Measurements from ENCODE around the gene PCK1.
A peak's percentile ranks its signal among the peaks of the same experiment; 100 is the strongest.

Gene PCK1

DNA sequence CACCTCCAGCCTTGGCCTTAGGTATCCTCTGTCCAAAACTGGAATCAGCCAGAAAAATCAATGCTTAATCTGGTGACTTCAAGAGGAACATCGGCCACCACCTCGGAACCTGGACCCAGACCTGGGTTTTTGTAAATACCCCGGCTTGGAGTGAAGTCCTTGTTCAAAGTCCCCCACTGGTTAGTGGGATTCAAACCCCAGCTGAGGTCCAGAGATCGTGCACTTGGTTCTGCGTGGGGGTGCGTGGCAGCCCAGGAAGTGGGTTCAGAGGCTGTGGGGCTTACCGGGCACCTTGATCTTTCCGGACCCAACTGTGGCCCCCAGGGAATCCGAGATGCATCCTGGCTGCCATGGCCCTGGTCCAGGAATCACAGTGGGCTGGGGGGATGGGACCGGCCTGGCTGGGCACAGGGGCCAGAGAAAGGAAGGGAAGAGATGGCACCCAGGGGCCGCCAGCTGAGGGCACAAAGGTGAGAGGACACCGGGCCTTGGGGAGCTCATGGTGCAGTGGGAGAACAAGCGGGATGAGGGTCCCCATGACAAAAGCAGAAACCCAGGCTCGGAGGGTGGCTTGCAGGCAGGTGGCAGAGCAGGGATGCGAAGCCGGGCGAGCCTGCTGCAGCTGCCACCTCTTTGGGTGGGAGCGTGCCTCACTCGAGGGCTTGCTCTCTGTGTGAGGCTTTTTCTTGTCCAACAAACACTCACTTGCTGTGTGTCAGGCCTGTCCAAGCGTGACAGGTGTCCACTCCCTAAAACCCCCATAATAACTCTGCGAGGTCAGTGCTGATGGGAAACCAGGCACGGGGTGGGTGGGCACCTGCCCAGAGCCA lies 31.6 kb downstream of the PCK1 start:
- no peaks in the 10 kb centered on the region for H3K9me3 ChIP-seq (ENCODE audit: insufficient read depth, low read length)
- H3K27ac ChIP-seq (ENCODE audit: low read length) = no peak overlapping the region
- H3K9ac ChIP-seq (ENCODE audit: low read length) = no peak overlapping the region
- H3K36me3 ChIP-seq (replicated peaks; ENCODE audit: low read depth, low read length) = no peaks in the 10 kb centered on the region
- H3K79me2 ChIP-seq (ENCODE audit: low read length) = no peaks in the 10 kb centered on the region
- no peak overlapping the region for H2AFZ ChIP-seq (ENCODE audit: low read depth, low read length)
- TF ChIP-seq CTCF (IDR thresholded peaks at IDR 0.05; ENCODE audit: low read depth, low read length) (no peak), EZH2phosphoT487 (IDR thresholded peaks at IDR 0.05; ENCODE audit: low read depth) (no peak)
- H3K4me1 ChIP-seq (ENCODE audit: low read length) = peaks cover 31% of the 10 kb centered on the region
- peaks cover 66% of the 10 kb centered on the region for H3K27me3 ChIP-seq (ENCODE audit: low read depth, low read length)
- peaks cover 3% of the 10 kb centered on the region; the same call in 1 of the 2 replicates for H4K20me1 ChIP-seq (ENCODE audit: insufficient read depth, low read length)
- H3K4me2 ChIP-seq (ENCODE audit: low read length) = no peak overlapping the region
- H3K4me3 ChIP-seq (ENCODE audit: low read length) = no peak overlapping the region

- Histone ChIP-seq H3K4me3 (ENCODE audit: low read length) (no peak overlapping the region), H3K79me2 (ENCODE audit: low read length) (no peaks in the 10 kb centered on the region), H3K36me3 (replicated peaks; ENCODE audit: low read depth, low read length) (no peaks in the 10 kb centered on the region), H2AFZ (ENCODE audit: low read depth, low read length) (no peak overlapping the region; the same call in 1 of the 2 replicates), H3K9me3 (ENCODE audit: insufficient read depth, low read length) (no peaks in the 10 kb centered on the region), H3K4me2 (ENCODE audit: low read length) (peak overlapping the region; percentile 40), H4K20me1 (ENCODE audit: insufficient read depth, low read length) (peaks cover 3% of the 10 kb centered on the region; the same call in 1 of the 2 replicates), H3K9ac (ENCODE audit: low read length) (no peak overlapping the region), H3K27me3 (ENCODE audit: low read depth, low read length) (peaks cover 65% of the 10 kb centered on the region), H3K27ac (ENCODE audit: low read length) (no peak overlapping the region), H3K4me1 (ENCODE audit: low read length) (peaks cover 34% of the 10 kb centered on the region)
- no peak for TF ChIP-seq CTCF (IDR thresholded peaks at IDR 0.05; ENCODE audit: low read depth, low read length)
- no peak for TF ChIP-seq EZH2phosphoT487 (IDR thresholded peaks at IDR 0.05; ENCODE audit: low read depth)
These were observed 32.4 kb downstream of the PCK1 start for GRCh38 chr20:57593134-57593886.

- Histone ChIP-seq H3K9me3 (ENCODE audit: insufficient read depth, low read length) (no peaks in the 10 kb centered on the region), H2AFZ (ENCODE audit: low read depth, low read length) (no peak overlapping the region), H3K27ac (ENCODE audit: low read length) (no peak overlapping the region), H3K9ac (ENCODE audit: low read length) (no peak overlapping the region), H3K36me3 (replicated peaks; ENCODE audit: low read depth, low read length) (no peaks in the 10 kb centered on the region), H3K4me3 (ENCODE audit: low read length) (no peak overlapping the region), H3K4me1 (ENCODE audit: low read length) (peaks cover 32% of the 10 kb centered on the region), H4K20me1 (ENCODE audit: insufficient read depth, low read length) (peaks cover 3% of the 10 kb centered on the region; the same call in 1 of the 2 replicates), H3K79me2 (ENCODE audit: low read length) (no peaks in the 10 kb centered on the region), H3K4me2 (ENCODE audit: low read length) (no peak overlapping the region), H3K27me3 (ENCODE audit: low read depth, low read length) (peaks cover 75% of the 10 kb centered on the region)
- TF ChIP-seq EZH2phosphoT487 (IDR thresholded peaks at IDR 0.05; ENCODE audit: low read depth) (0 out of 2 replicates have a peak, but pooled peaks have one; percentile 48), CTCF (IDR thresholded peaks at IDR 0.05; ENCODE audit: low read depth, low read length) (peak; percentile 97)
These were observed 33.4 kb downstream of the PCK1 start for GRCh38 chr20:57594092-57594951.

Measured in OCI-LY3 (cell line).